NCI-H82 (cell line): ENCODE results near the gene TMSB10.
"Not testable (repeated sequence)": the region's sequence is repeated elsewhere in the genome, so short reads cannot be mapped to it uniquely, and the experiment has no call there.

Source experiments
- DNase-seq: peaks from one replicate; lab custom pipeline; 2025; lab: John Stamatoyannopoulos, UW

Gene TMSB10

DNA sequence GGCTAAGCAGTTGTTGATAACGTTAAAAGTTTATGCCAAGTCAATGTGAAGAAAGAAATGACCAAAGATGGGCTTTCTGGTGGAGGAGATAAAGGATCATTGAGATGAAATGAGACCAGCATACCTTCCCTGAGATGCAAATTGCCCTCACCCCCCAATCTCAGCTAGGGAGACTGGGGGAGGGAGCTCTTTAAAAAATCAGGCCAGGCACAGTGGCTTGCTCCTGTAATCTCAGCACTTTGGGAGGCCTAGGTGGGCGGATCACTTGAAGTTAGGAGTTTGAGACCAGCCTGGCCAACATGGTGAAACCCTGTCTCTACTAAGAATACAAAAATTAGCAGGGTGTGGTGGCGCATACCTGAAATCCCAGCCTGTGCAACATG lies 34.6 kb downstream of the TMSB10 start:
- no peak for DNase-seq

DNA sequence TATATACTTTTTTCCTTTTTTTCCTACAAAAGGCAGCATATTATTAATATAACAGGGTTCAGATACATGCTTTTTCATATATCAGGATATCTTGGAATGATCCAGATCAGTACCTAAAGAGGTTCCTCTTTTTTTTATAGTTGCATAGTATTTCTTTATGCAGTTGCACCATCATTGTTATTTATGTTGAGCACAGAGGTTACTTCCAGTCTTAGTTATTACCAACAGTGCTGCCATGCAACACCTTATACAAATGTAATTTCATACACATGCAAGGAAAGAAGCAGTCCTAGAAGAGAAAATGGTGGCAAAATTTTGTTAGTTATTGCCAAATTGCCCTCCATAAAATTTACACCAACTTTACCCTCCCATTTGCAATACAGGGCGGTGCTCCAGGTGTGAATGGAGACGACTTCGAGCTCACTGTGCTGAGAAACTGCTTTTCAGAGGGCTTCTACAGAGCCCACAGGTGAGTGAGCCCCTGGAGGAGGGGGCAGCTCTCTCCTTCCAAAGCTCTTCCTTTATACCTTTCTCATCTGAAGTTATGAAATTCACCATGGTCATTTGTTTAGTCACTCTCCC lies 35.5 kb downstream of the TMSB10 start:
- DNase-seq = no peak

DNA sequence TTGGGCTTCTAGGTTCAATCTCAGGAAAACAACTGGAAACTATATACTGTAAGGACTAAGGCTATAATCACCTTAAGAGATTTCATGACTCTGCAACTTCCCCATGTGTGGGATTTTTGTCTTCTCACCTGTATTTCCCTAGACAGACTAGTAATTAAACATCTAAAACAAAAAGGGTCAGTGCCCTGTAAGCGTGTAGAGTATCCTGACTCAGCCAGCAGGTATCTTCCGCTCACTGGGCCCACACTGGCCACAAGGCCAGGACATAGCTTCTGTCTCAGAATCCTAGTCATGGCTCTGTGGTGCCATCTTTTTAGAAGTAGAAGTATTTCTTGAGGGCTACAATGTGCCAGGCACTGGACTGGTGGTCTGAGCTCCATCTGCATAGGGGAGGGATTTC lies 36.7 kb downstream of the TMSB10 start:
- DNase-seq = no peak

DNA sequence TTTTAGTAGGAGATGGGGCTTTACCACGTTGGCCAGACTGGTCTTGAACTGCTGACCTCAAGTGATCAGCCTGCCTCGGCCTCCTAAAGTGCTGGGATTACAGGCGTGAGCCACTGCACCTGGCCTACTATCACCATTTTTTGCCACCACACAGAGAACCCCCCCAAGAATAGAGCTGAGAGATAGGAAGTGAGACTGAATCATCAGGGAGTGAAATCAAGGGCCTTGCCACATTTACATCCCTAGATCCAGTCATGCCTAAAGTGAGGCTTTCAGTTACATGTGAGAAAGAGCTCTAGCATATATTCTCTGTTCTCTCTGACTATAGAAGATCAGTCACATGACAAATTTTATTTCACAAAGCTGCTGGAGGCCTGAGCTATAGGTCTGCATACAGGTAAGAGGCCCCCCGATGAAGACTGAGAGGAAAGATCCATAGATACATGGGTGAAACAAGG lies 37.5 kb downstream of the TMSB10 start:
- no peak for DNase-seq

DNA sequence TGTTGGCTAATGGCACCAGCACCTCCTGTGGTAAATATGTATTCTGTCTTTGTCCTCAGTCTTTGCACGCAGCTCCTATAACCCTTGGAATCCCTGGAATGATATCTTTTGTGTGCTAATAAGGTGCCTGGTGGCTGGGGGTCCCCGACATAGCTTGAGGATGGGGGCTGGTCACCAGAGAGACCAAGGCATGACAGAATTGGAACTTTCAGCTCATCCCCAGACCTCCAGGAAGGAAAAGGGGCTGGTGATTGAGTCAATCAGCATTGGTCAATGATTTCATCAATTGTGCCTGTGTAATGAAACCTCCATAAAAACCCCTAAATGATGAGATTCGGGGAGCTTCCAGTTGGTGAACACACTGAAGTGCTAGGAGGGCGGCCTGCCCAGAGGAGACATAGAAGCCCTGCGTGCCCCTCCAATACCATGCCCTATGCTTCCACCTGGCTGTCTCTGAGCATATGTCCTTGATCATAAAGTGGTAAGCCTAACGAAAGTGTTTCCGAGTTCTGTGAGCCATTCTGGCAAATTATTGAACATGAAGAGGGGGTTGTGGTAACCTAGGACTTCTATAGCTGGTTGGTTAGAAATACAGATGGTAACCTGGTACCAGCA lies 38.9 kb downstream of the TMSB10 start:
- no peak for DNase-seq

DNA sequence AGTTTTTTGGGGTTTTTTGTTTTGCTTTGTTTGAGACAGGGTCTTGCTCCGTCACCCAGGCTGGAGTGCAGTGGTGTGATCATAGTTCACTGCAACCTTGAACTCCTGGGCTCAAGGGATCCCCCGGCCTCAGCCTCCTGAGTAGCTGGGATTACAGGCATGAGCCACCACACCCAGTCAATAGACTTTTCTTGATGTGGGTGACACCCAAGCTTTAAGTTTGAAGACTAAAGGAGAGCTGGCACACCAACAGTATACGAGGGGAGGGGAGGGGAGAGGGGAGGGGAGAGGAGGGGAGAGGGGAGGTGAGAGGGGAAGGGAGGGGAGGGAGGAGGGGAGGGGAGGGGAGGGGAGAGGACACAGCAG lies 40.4 kb downstream of the TMSB10 start:
- not testable (repeated sequence) for DNase-seq

DNA sequence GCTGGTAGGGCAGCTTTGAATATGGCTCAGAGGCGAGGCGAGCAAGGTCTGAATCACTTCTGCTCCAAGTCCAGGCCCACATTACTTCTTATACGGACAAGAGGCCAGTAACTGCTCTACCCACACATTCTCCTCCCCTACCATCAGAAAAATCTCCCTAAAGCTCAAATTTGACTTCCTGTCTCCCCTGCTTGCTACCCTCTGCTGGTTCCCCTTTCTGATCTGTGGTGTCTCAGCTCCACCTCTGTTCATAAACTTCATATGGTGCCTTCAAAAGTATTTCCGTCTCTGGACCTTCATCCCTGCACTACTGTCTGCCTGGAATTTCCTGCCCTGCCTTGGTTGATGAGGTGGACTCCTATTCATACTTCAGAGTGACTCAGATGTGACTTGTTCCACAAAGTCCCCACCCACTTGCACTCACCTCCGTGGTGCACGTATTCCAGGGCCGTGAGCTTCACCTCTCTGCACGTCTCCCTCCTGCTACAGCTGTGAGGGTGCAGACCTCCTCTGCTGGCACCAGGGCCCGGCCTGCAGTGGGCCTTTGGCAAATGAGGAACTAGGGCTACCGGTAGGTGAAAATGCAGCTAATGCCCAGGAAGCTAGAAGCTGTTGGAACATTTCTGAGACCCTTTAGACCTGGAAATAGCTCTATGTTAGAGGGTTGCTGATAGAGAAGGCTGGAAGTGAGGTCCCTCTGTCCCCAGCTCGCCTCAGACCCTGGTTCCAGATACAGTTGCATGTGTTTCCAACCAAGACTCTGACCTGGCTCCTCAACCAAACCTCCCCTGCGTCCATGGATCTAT lies 41.0 kb downstream of the TMSB10 start:
- no peak for DNase-seq

DNA sequence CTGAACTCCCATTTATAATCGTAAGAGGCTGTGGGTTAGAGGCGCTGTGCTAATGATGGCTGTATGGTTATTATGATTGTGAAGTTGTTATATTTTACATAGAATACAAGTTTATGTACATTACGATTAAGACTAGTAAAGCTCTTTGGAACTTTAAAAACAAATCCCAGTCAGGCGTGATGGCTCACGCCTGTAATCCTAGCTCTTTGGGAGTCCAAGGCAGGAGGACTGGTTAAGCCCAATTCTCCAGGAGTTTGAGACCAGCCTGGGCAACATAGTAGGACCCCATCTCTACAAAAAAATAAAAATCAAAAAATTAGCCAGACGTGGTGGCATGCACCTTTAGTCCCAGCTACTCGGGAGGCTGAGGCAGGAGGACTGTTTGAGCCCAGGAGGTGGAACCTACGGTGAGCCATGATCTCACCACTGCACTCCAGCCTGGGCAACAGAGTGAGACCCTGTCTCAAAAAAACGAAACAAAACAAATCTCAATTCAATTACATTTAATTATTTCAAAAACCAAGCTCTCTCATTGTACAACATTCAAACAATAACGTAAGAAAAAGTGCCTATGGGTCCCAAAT lies 41.6 kb downstream of the TMSB10 start:
- no peak for DNase-seq

DNA sequence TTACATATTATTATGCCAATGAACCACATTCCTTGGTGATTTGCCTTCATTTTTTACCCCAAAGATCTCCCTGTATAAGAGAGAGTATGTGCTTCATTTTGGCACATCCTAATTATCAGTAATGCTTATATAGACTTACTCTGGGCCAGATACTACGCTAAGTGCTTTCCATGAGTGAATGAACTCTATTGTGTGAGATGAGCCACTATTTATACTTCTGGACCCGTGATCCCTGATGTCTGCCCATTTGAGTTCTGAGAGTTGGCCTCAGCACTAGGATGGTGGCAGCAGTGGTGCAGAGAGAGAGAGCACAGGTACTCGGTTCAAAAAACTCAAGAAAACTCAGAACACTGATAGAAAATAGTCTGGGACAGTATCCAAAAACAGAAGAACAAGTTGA lies 48.1 kb downstream of the TMSB10 start:
- no peak for DNase-seq

DNA sequence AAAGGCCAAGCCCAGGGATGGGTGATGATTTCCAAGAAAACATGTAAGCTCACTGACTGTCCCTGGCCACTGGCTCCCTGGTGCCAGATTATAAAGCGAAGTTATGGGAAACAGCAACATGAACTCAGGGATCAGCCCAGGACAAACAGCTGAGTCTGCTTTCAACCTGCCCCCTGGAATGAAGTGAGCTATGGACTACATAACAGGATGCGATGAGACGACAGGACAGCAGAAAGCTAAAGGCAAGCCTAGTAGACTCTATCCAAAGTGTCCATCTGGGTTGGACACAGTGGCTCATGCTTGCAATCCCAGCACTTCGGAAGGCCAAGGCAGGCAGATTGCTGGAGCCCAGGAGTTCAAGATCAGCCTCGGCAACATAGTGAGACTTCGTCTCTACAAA lies 48.9 kb downstream of the TMSB10 start:
- no peak for DNase-seq
